PC-3 (cell line): ENCODE measurements around the gene SLC9A4. TPM values are rescaled to one million over a fixed set of nuclear protein-coding genes. Genes with fewer than 3 reads are reported as not detected.

ENCODE experiments used
- ATAC-seq: fragments of 200-7000 bp; cut with Tn5 transposase; 2 replicates; pipeline ENCODE4 v1.9.1; 2020; ENCODE audit warnings: mild to moderate bottlenecking, moderate library complexity
- BruUV-seq: library from RNA; stranded (reverse); fragments of 400-500 nt; replicated peaks from 2 replicates; lab custom pipeline; 2021; lab: Mats Ljungman, UMichigan
- CTCF ChIA-PET: fragments of 300-600 bp; sonication (Branson Sonifier 250); formaldehyde crosslinking; loops from one replicate; lab custom pipeline; 2022; ENCODE audit warnings: antibody characterized with exemption; lab: Charles Lee
- POLR2A ChIA-PET: fragments of 300-600 bp; sonication (Branson Sonifier 250); formaldehyde crosslinking; loops from one replicate; lab custom pipeline; 2022; ENCODE audit warnings: antibody characterized with exemption; ENCODE audit not compliant: unreplicated experiment; lab: Charles Lee
- DNase-seq: peaks from one replicate; pipeline ENCODE4 v3.0.0-alpha.2; 2015
- H2AFZ ChIP-seq: fragments of 300-600 bp; sonication (generic); 2 replicates; pipeline ENCODE4 v1.6.0; 2016; ENCODE audit warnings: antibody characterized with exemption, low read length
- H3F3A ChIP-seq: fragments of 300-600 bp; sonication (generic); one replicate; pipeline ENCODE4 v1.6.0; 2017; ENCODE audit warnings: antibody characterized with exemption, low read length, control low read depth, mild to moderate bottlenecking; ENCODE audit not compliant: unreplicated experiment
- H3K27ac ChIP-seq: fragments of 300-600 bp; sonication (generic); 2 replicates; pipeline ENCODE4 v1.5.1; 2016; ENCODE audit warnings: mild to moderate bottlenecking, low read length
- H3K27me3 ChIP-seq: fragments of 300-600 bp; sonication (generic); 2 replicates; pipeline ENCODE4 v1.6.1; 2016; ENCODE audit warnings: low read length, mixed read lengths
- H3K36me3 ChIP-seq: fragments of 300-600 bp; sonication (generic); 2 replicates; pipeline ENCODE4 v1.6.1; 2016; ENCODE audit warnings: low read depth, mixed run types, low read length, mixed read lengths
- H3K4me1 ChIP-seq: fragments of 300-600 bp; sonication (generic); 2 replicates; pipeline ENCODE4 v1.5.1; 2016; ENCODE audit warnings: low read length; ENCODE audit not compliant: insufficient read depth
- H3K4me2 ChIP-seq: fragments of 300-600 bp; sonication (generic); 2 replicates; pipeline ENCODE4 v1.6.0; 2016; ENCODE audit warnings: low read length
- H3K4me3 ChIP-seq: fragments of 300-600 bp; sonication (generic); 2 replicates; pipeline ENCODE4 v1.5.1; 2016; ENCODE audit warnings: mild to moderate bottlenecking, low read length, mixed read lengths
- H3K79me2 ChIP-seq: fragments of 300-600 bp; sonication (generic); 2 replicates; pipeline ENCODE4 v1.6.1; 2017; ENCODE audit warnings: low read length, mixed read lengths
- H3K9ac ChIP-seq: fragments of 300-600 bp; sonication (generic); 2 replicates; pipeline ENCODE4 v1.6.0; 2016; ENCODE audit warnings: mild to moderate bottlenecking, low read length
- H3K9me2 ChIP-seq: fragments of 300-600 bp; sonication (generic); replicated peaks from 2 replicates; pipeline ENCODE4 v1.6.1; 2016; ENCODE audit warnings: mixed run types, low read length, mixed read lengths
- H3K9me3 ChIP-seq: fragments of 300-600 bp; sonication (generic); 2 replicates; pipeline ENCODE4 v1.6.1; 2016; ENCODE audit warnings: low read length, mixed read lengths
- H4K20me1 ChIP-seq: fragments of 300-600 bp; sonication (generic); 2 replicates; pipeline ENCODE4 v1.6.1; 2016; ENCODE audit warnings: low read length, mixed read lengths
- EZH2 ChIP-seq: fragments of 300-600 bp; sonication (generic); IDR thresholded peaks from one replicate; pipeline ENCODE4 v1.6.1; 2017; ENCODE audit warnings: antibody characterized with exemption, mild to moderate bottlenecking, low read length; ENCODE audit not compliant: unreplicated experiment
- EZH2phosphoT487 ChIP-seq: fragments of 300-600 bp; sonication (generic); IDR thresholded peaks from 2 replicates; pipeline ENCODE4 v1.6.1; 2018; ENCODE audit warnings: mild to moderate bottlenecking, antibody characterized with exemption, low read length, borderline replicate concordance
- intact Hi-C: fragments of 100-400 bp; cut with micrococcal nuclease; formaldehyde crosslinking; loops from 2 replicates; pipeline ENCODE4 v1.9.0; 2023
- total RNA-seq: library from RNA; depleted of rRNA; stranded (reverse); fragments of >200 nt; gene quantifications from 2 replicates; pipeline ENCODE4 v1.2.3, GENCODE V29; 2014
- TF ChIP-seq, protein P1 (sequence below): fragments of 300-600 bp; sonication (generic); conservative IDR thresholded peaks from 2 replicates; pipeline ENCODE4 v1.5.1; 2017; ENCODE audit warnings: antibody characterized with exemption, low read depth, mild to moderate bottlenecking, low read length

The SLC9A4 gene
- total RNA-seq, 1 experiment from 2014 or later, result 0.04 TPM

DNA sequence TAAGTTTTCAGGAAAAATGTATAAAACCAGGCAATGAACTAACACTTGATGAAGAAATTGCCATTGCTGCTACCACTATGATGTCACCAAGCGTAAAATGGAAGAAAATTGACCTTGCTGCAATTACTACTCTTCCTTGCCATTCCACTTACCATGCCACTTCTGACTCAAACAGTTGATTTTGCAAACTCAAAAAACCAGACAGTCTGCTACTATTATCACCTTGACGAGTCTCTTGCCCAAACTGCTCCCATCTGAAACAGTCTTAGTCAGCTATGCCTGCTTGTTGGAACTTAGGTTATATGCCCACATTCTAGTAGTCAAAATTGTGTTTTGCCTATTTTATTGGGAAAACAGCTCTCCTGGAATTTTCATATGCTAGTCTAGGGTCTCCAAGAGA, 74.4 kb downstream of the SLC9A4 start:
- ChIA-PET POLR2A (no interaction called here), CTCF (no interaction called here)
- no peak for DNase-seq
- ATAC-seq, result no peak
- Histone ChIP-seq H3K27ac (no peak overlapping the region), H3K9me2 (0 out of 2 replicates have a peak, but pooled peaks cover 3% of the 10 kb centered on the region), H3K27me3 (no peaks in the 10 kb centered on the region), H3K36me3 (no peaks in the 10 kb centered on the region), H3K9me3 (peaks cover 14% of the 10 kb centered on the region), H4K20me1 (no peaks in the 10 kb centered on the region), H3K4me1 (no peaks in the 10 kb centered on the region), H3K4me2 (no peak overlapping the region), H3K9ac (no peak overlapping the region), H3K79me2 (no peaks in the 10 kb centered on the region), H2AFZ (no peak overlapping the region), H3F3A (no peaks in the 10 kb centered on the region), H3K4me3 (no peak overlapping the region)
- intact Hi-C loops, result no loop called here
- no TSS peak for BruUV-seq
- TF ChIP-seq, protein P1, sequence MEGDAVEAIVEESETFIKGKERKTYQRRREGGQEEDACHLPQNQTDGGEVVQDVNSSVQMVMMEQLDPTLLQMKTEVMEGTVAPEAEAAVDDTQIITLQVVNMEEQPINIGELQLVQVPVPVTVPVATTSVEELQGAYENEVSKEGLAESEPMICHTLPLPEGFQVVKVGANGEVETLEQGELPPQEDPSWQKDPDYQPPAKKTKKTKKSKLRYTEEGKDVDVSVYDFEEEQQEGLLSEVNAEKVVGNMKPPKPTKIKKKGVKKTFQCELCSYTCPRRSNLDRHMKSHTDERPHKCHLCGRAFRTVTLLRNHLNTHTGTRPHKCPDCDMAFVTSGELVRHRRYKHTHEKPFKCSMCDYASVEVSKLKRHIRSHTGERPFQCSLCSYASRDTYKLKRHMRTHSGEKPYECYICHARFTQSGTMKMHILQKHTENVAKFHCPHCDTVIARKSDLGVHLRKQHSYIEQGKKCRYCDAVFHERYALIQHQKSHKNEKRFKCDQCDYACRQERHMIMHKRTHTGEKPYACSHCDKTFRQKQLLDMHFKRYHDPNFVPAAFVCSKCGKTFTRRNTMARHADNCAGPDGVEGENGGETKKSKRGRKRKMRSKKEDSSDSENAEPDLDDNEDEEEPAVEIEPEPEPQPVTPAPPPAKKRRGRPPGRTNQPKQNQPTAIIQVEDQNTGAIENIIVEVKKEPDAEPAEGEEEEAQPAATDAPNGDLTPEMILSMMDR, result no peak
- TF ChIP-seq EZH2, result no peak
- no peak for TF ChIP-seq EZH2phosphoT487

DNA sequence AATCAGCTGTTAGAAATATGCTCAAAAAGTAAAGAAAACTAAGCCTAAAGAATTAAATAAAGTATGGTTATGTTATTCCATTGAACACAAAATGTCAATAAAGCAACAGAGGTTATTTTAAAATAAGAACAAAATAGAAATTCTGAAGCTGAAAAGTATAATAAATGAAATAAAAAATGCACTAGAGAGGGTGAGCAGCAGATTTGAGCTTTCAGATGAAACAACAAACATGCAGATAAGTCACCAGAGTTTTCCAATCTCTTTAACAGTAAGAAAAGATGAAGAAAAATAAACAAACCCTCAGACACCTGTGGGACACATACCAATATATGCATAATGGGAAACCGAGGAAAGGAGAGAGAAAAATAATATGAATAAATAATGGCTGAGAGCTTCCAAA, 76.0 kb downstream of the SLC9A4 start:
- Histone ChIP-seq H3K4me3 (no peak overlapping the region), H3K9ac (no peak overlapping the region), H3K9me3 (peaks cover 14% of the 10 kb centered on the region), H3K27me3 (no peaks in the 10 kb centered on the region), H3K79me2 (no peaks in the 10 kb centered on the region), H3K27ac (no peak overlapping the region), H3K36me3 (no peaks in the 10 kb centered on the region), H3K9me2 (0 out of 2 replicates have a peak, but pooled peaks cover 3% of the 10 kb centered on the region), H3K4me2 (no peak overlapping the region), H2AFZ (no peak overlapping the region), H3K4me1 (no peaks in the 10 kb centered on the region), H3F3A (no peaks in the 10 kb centered on the region), H4K20me1 (no peaks in the 10 kb centered on the region)
- TF ChIP-seq EZH2 (no peak), EZH2phosphoT487 (no peak)
- TF ChIP-seq, protein P1, result no peak
- BruUV-seq, result no TSS peak
- DNase-seq (no peak), ATAC-seq (no peak)
- CTCF ChIA-PET, result no interaction called here
- intact Hi-C loops, result no loop called here
- POLR2A ChIA-PET, result no interaction called here

DNA sequence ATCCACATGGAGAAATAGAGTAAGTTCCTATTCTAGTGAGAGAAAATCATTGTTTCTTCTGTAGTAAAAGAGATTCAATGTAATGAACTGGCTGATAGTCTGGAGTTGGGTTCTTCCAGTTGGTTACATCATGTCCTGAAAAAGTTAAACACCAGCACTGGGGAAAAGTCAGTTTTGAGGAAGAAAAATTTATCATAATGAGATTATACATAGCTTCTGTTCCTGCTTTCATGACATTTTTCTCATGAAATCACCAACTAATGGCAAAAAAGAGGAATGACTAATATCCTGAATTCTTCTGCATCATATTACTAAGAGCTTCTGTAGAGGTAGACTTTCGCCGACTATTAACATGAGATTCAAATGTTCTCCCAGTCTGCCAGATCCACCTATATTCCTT, 77.1 kb downstream of the SLC9A4 start:
- ChIA-PET CTCF (no interaction called here), POLR2A (no interaction called here)
- no peak for ATAC-seq
- DNase-seq, result no peak
- no peaks in the 10 kb centered on the region for H3K36me3 ChIP-seq
- no peak overlapping the region for H2AFZ ChIP-seq
- H3K27ac ChIP-seq, result no peak overlapping the region
- no peak overlapping the region for H3K4me3 ChIP-seq
- no peaks in the 10 kb centered on the region for H3K4me1 ChIP-seq
- no peaks in the 10 kb centered on the region for H3K79me2 ChIP-seq
- H3K9me3 ChIP-seq, result peaks cover 14% of the 10 kb centered on the region
- no peaks in the 10 kb centered on the region for H3F3A ChIP-seq
- TF ChIP-seq, protein P1, result no peak
- TF ChIP-seq EZH2phosphoT487, result no peak
- TF ChIP-seq EZH2, result no peak
- no peak overlapping the region for H3K9ac ChIP-seq
- 0 out of 2 replicates have a peak, but pooled peaks cover 2% of the 10 kb centered on the region for H3K9me2 ChIP-seq
- BruUV-seq, result no TSS peak
- no peaks in the 10 kb centered on the region for H4K20me1 ChIP-seq
- H3K27me3 ChIP-seq, result no peaks in the 10 kb centered on the region
- no peak overlapping the region for H3K4me2 ChIP-seq
- intact Hi-C loops, result no loop called here
